Peyer's patch (tissue), 4 donors: ENCODE data around the gene CCDC192.

Source experiments
- CTCF ChIP-seq, 6 experiments: fragments of 450-650 bp in 4 of 6; fragments of 200-600 bp in 2 of 6; sonication (generic) in 1 of 6; IDR thresholded peaks; one replicate each; pipeline ENCODE4 v1.5.1; 2017 to 2019; ENCODE audit warnings: antibody characterized with exemption in 6 of 6, mild to moderate bottlenecking in 3 of 6, moderate library complexity in 1 of 6
- POLR2A ChIP-seq, 2 donors: fragments of 450-650 bp; IDR thresholded peaks; one replicate each; pipeline ENCODE4 v1.5.1; 2017; ENCODE audit warnings: antibody characterized with exemption in 2 of 2, mild to moderate bottlenecking in 2 of 2, moderate library complexity in 2 of 2

GRCh38 chr5:127942246-127943060 lies 239.3 kb downstream of the CCDC192 start:
- no peak for TF ChIP-seq CTCF (IDR thresholded peaks at IDR 0.05)
- TF ChIP-seq POLR2A (IDR thresholded peaks at IDR 0.05): no peak
